Measurements from ENCODE around the gene OTOP2. TPM values are rescaled to one million over a fixed set of nuclear protein-coding genes. Genes with fewer than 3 reads are reported as not detected.

OTOP2 gene
- total and polyA plus RNA-seq, 9 of the 15 experiments (the other 6 are each of a cell fraction or from before 2014, with no cell fraction given): 0.04 to 0.36 (median 0.14) TPM; not detected in 1

GRCh38 chr17:74923538-74924249, 379 bp upstream of the OTOP2 start (continued):
- TF ChIP-seq LARP7 (IDR thresholded peaks at IDR 0.05) (no peak), ZNF165 (CRISPR knock-in tag; IDR thresholded peaks at IDR 0.05; ENCODE audit: borderline replicate concordance) (no peak), TAF15 (IDR thresholded peaks at IDR 0.05; ENCODE audit: low read depth, low read length) (no peak), ELF4 (CRISPR knock-in tag; IDR thresholded peaks at IDR 0.05) (no peak), HOMEZ (CRISPR knock-in tag; IDR thresholded peaks at IDR 0.05) (no peak), NR2C1 (IDR thresholded peaks at IDR 0.05) (no peak), NR2C1 (tag; IDR thresholded peaks at IDR 0.05) (no peak), ZBTB12 (CRISPR knock-in tag; IDR thresholded peaks at IDR 0.05) (no peak), SMARCA4 (IDR thresholded peaks at IDR 0.05) (no peak), TAF7 (tag; IDR thresholded peaks at IDR 0.05) (no peak), SAFB (IDR thresholded peaks at IDR 0.05; ENCODE audit: borderline replicate concordance, low read depth, low read length) (peak; percentile 80), KDM2B (CRISPR knock-in tag; IDR thresholded peaks at IDR 0.05) (no peak), TCF7 (IDR thresholded peaks at IDR 0.05; ENCODE audit: borderline replicate concordance) (no peak), ZFP30 (CRISPR knock-in tag; IDR thresholded peaks at IDR 0.05; ENCODE audit: borderline replicate concordance) (no peak), SFPQ (IDR thresholded peaks at IDR 0.05; ENCODE audit: low read depth, low read length) (no peak), PTRF (tag; IDR thresholded peaks at IDR 0.05) (no peak), ZNF655 (CRISPR knock-in tag; IDR thresholded peaks at IDR 0.05) (no peak), ZNF134 (CRISPR knock-in tag; conservative IDR thresholded peaks at IDR 0.05) (no peak)
